ENCODE measurements around the gene TIGIT.

Gene TIGIT

GRCh38 chr3:114310695-114311094, 16.9 kb downstream of the TIGIT start:
- no peak for DNase-seq (ENCODE audit: low read depth, low spot score)

DNA sequence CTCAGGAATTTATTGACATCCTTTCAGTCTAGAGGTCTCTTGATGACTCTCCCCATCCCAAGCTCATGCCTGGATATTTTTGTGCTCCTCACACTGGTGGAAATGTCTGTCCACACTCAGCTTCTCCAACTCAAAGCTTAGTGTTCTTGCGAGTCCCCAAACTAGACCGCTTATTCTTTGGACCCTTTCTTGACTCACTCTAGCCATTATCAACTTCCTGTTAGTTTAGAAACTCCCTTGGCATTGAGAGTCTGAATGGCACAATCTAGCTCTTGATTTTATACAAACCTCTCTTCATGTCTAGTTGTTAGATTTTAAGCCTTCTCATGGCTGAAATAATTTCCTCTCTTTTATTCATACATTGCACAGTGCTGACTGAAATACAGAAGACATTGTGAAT, 19.6 kb downstream of the TIGIT start:
- DNase-seq (ENCODE audit: low read depth, low spot score) = no peak

DNA sequence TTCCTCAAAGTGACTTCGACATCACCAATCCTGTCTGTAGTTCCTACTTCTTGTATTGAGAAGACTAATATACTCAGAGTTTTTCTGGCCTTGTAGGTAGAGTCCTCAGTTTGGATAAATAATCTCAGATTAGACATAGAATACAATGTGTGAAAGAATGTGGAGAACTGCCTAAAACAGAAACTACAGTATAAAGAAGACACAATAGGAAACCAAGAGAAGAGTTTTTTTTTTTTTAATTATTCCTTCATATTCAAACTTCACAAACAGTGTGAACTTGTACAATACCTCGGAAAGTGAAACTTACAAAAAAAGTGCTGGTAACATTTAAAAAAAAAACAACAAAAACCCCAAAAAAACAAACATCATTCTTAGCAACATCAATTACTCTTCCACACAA, 20.5 kb downstream of the TIGIT start:
- DNase-seq (ENCODE audit: low read depth, low spot score) = no peak

- no peak for DNase-seq (ENCODE audit: low read depth, low spot score)
These were observed 24.5 kb downstream of the TIGIT start for GRCh38 chr3:114318295-114318694.

- DNase-seq (ENCODE audit: low read depth, low spot score) = peak; percentile 59
These were observed 25.6 kb downstream of the TIGIT start for GRCh38 chr3:114319453-114319852.

GRCh38 chr3:114320246-114320645, 26.4 kb downstream of the TIGIT start:
- DNase-seq (ENCODE audit: low read depth, low spot score) = no peak

DNA sequence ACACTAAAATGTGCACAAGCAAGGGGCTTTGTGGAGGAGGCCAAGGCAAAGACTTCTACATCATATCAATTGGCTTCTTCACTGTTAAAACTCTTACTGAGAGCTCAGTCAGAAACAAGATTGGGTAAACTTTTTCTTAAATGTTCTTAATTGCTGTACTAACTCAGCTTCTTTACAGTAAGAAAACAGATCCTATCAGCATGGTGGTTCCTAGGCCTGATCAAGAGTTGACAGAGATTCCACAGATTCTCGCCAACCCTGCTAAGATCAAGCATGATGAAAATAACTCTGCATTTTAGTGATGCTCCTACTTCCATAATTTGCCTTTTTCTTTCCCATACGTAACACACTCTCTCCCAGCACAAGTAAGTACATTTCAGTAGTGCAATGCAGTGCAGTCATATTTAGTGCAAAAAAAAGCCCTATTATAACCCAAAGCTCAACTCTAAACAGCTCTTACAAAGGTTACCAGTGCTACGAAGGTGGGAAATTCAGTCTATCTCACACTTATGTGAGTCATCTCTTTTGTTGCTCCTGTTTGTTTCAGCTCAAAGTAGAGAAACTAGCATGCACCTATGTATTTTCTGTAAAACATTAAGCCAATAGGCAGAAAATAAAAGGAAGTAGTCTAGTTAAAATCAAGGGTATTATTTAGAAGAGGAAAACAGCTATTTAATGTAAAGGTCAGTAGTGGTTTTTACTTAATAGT, 29.9 kb downstream of the TIGIT start:
- DNase-seq (ENCODE audit: low read depth, low spot score) = no peak

DNA sequence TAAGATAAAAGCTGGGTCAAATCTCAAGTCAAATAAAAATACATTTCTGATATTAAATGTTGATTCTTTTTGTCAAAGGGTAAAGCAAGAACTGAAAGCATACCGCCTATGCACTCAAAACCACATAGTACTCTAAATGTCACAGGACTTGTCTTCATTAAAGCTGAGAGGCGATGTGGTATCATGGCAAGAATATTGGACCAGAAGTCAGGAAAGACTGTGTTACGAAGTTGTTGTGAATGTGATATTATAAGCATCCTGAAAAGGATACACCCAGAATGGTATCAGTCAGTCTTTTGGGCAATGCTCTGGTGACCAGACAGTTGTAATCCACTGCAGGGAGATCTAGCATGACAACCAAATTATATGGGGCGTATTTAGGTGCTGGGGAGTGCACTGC, 33.8 kb downstream of the TIGIT start:
- DNase-seq (ENCODE audit: low read depth, low spot score) = no peak

DNA sequence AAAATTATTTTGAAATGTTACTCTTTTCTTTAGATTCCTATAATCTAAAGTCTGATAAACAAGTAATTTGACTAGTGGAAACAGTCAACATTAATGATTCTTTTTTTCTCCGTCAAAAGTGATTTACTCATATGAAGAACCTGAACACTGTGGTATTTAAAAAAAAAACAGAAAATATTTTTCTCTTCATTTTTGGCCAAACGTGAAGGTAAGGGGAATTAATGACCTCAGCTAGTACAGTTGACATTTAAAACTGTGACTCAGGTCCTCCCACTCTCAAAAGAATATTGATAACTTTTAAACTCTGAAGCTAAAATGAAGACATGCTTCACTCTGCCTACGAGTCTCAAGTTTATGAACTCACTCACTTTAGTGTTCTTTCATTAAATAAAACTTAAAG, 34.5 kb downstream of the TIGIT start:
- DNase-seq (ENCODE audit: low read depth, low spot score) = no peak

DNA sequence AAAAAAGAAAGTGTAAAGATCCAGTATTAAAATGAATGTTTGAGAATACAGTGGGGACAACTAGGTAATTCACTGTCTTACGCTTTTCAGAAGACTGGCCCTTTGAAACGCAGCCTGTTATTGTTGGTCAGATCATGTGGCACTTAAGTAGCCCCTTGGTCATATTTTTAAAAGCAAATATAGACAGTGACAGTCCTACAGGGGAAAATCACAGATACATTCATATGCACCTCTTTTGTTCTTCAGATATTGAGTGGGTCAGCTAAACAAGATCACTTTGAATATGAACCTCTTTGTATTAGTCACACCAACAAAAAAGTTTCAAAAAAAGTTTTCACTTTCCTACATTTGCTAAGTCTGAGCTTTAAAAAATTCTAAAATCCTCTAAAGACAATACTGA, 36.0 kb downstream of the TIGIT start:
- no peak for DNase-seq (ENCODE audit: low read depth, low spot score)

GRCh38 chr3:114331007-114331406, 37.2 kb downstream of the TIGIT start:
- no peak for DNase-seq (ENCODE audit: low read depth, low spot score)

DNA sequence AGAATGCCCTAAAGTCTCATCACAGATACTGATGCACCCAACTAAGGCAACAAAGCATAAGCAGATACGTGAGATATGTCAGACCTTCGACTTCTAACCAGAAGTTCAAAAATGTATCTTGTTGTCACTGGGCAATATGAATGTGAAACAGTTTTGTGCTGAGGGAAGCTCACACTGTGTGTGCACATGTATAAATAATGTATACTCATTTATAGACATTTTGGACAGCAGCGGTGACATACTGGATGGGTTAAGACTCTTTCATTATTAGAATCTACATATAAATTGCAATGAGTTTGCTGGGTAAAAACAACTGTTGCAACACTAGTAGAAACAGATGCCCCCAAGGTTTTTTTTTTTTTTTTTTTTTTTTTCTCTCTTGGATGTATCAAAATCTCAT, 37.9 kb downstream of the TIGIT start:
- DNase-seq (ENCODE audit: low read depth, low spot score) = no peak

- DNase-seq (ENCODE audit: low read depth, low spot score) = no peak
These were observed 38.7 kb downstream of the TIGIT start for GRCh38 chr3:114332342-114333179.

- DNase-seq (ENCODE audit: low read depth, low spot score) = no peak
These were observed 39.5 kb downstream of the TIGIT start for GRCh38 chr3:114333180-114333922.

DNA sequence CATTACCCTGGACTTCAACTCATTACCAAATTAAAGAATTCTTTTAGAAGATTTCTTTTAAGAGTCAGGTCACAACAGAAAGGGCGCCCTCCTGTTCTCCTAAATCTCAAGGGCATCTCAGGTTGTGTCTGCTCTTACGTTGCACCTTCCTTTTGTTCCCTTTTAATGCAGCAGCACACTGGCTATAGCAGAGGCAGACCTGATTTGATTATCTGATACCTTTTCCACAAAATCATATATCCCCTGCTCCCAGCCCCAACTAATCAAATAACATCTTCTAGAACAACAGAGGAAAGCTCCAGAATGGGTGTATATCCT, 40.1 kb downstream of the TIGIT start:
- DNase-seq (ENCODE audit: low read depth, low spot score) = no peak

DNA sequence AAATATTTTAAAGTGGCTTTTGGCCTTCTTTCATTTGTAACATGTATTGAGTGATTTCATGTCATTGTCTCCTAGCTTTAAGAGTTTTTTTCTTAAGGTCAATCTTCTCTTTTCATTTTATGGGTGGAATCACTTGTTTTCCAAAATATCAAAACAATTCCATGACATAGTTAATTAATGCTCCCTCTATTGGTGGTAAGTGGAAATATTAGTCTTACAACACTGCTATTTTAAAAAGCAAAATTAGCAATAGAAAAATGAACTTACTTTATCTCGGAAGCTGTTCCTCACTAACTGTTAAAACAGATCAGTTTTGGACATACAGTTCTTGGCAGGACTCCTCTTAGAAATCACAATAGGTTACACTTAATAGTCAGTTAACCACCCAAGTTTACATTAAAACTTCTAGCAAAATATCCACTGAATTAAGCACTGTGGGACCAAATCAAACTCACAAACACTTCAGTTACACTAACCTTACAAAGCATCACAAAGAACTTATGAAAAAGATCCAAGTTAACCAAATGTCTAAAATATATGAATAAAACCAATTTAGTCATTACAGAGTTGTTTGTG, 42.4 kb downstream of the TIGIT start:
- DNase-seq (ENCODE audit: low read depth, low spot score) = no peak

DNA sequence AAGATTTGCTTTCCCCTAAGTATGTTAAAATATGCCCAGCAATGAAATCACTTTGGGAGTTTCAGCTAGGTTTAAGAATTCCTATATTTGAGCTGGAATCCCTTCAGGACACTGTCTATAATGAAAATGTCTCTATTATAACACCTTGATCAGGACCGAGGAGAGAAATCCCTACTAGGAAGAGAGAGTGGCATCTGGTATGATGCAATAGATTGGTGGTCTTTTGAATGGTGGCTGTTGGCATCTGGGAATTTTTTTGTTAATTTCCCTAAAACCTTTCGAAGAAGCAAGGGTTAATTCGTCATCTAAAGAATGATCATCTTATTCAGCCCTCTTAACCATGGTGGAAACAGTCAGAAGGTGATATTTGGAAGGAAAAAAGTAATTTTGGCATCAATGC, 43.0 kb downstream of the TIGIT start:
- no peak for DNase-seq (ENCODE audit: low read depth, low spot score)

DNA sequence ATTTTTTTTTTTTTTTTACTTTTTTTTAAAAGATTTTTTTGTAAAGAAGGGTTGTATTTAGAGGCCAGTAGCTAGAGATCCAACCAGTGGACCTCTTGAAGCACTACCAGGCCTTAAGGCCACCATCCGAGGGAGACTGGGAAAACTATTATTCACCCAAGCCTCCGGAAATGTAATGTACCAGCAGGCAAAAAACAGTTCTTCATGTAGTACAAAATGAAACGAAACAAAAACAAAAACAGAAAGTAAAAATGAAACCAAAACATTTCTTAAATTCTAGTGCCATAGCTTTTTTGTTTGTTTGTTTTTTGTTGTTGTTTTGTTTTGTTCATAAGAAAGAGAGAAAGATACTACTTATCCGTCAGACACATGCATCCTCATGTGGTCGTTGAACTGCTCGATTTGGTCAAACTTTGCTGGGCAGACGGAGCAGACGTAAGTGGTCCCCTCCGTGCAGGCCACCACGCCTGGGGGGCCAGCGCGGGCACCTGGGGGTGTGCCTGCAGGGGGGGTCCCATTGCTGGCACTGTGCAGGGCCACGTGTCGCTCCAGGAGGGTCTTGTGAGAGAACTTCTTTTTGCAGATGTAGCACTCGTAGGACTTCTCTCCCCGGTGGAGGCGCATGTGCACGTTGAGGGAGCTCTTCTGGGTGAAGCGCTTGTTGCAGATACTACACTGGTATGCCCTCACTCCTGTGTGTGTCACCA, 45.0 kb downstream of the TIGIT start:
- no peak for DNase-seq (ENCODE audit: low read depth, low spot score)

DNA sequence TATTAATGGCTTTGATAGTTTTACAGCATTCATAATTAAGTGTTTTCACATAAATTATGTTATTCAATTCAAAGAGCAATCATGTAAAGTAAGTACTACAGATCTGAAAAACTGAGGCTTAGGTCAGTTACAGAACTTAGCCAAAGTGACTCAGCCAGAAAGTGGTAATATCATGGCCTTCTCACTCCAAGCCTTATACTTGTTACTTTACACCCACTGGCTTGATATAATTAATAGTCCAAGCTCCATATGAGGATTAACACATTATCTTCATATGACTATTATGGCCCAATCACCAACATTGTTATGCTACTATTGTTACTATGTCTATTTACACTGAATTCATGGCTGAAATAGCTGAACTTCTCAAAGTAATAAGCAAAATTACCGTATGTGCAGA, 50.7 kb downstream of the TIGIT start:
- no peak for DNase-seq (ENCODE audit: low read depth, low spot score)

GRCh38 chr3:114350271-114350670, 56.4 kb downstream of the TIGIT start:
- no peak for DNase-seq (ENCODE audit: low read depth, low spot score)

- no peak for DNase-seq (ENCODE audit: low read depth, low spot score)
These were observed 56.9 kb downstream of the TIGIT start for GRCh38 chr3:114350690-114351089.
